ENCODE measurements around the gene TRIO.

- TF ChIP-seq CTCF (IDR thresholded peaks at IDR 0.05; ENCODE audit: borderline replicate concordance, extremely low read depth, low read length, poor library complexity, severe bottlenecking) = no peak
- no peak for TF ChIP-seq EZH2 (IDR thresholded peaks at IDR 0.05; ENCODE audit: borderline replicate concordance, low read depth, low read length, severe bottlenecking)
Observed at GRCh38 chr5:14257995-14258403, 114.9 kb downstream of the TRIO start.
